NCI-H345 treated with DMSO at 0.1 percent for 48 hours (cell line): ENCODE results near the gene RICTOR.

Experiments used
- DNase-seq: peaks from one replicate; lab custom pipeline; 2025; ENCODE audit not compliant: unreplicated experiment; lab: John Stamatoyannopoulos, UW

The RICTOR gene

DNA sequence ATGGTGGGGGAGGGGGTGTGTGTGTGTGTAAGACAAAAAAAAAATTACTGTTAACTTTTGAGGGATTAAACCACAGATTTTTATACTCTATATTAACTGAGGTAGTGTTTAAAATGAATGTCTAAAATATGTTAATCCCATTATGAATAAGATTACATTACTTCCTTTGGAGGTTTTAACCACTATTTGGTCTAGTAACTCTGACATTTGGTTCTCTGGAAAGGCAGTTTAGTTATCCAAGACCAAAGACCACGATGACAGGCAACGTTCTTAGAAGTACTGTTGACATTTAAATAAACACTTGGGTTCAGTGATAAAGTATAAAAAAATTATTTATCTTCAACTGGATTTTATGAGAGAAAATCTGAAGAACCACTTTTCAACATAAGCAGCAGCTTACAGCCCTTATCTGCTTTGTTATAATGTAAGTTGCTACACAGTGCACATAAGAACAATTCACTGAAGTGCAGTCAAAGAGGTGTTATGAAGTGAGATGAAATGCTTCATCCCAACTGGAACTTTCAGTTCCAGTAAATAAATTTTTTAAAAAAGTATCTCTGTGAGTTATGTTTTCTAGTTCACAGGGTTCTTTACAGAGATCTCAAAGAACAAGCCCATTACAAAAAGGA is 133.9 kb downstream of the RICTOR start:
- DNase-seq, result no peak

GRCh38 chr5:38938973-38939372 is 135.2 kb downstream of the RICTOR start:
- DNase-seq, result no peak

DNA sequence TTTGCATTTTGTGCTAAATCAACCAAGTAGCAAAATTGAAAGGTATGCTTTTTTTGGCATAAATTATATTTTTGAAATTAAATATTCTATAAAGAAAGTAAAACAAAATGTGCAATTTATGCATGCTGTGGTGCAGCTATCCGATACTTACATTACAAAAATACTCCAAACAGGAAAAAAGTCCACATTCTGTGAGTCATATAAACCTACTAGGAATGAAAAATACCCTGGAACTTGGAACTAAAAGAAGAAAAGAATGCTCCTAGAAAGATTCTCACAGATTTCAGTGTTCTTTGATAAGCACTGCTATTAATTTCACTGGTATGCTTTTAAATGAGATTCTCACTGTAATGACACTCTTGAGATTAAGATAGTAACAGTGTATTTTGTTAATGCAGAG is 135.8 kb downstream of the RICTOR start:
- DNase-seq, result no peak

GRCh38 chr5:38936269-38936668 is 137.9 kb downstream of the RICTOR start:
- DNase-seq, result no peak

DNA sequence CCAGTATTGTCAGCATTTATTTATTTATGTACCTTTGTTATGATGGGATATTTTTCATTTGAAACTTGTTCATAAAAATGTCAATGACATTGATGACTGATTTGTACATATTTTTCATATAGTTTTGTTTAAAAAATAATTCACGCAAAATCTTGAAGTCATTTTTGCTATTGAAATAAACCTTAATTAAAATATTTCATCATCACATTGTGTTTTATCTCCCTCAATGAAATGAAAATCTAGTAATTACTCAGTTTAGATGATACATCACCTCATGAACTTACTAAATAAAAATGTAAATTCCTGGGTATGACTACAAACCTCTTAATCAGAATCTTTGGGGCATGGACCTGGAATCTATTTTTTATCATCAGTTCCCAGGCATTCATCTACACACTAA is 138.8 kb downstream of the RICTOR start:
- no peak for DNase-seq

DNA sequence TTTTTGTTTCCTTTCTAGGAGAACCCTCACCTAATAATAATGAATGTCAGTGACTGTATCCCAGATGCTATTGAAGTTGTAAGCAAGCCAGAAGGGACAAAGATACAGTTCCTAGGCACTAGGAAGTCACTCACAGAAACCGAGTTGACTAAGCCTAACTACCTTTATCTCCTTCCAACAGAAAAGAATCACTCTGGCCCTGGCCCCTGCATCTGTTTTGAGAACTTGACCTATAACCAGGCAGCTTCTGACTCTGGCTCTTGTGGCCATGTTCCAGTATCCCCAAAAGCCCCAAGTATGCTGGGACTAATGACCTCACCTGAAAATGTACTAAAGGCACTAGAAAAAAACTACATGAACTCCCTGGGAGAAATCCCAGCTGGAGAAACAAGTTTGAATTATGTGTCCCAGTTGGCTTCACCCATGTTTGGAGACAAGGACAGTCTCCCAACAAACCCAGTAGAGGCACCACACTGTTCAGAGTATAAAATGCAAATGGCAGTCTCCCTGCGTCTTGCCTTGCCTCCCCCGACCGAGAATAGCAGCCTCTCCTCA is 141.3 kb downstream of the RICTOR start:
- DNase-seq, result no peak

GRCh38 chr5:38931731-38932130 is 142.5 kb downstream of the RICTOR start:
- no peak for DNase-seq

GRCh38 chr5:38929838-38930237 is 144.4 kb downstream of the RICTOR start:
- DNase-seq, result no peak

DNA sequence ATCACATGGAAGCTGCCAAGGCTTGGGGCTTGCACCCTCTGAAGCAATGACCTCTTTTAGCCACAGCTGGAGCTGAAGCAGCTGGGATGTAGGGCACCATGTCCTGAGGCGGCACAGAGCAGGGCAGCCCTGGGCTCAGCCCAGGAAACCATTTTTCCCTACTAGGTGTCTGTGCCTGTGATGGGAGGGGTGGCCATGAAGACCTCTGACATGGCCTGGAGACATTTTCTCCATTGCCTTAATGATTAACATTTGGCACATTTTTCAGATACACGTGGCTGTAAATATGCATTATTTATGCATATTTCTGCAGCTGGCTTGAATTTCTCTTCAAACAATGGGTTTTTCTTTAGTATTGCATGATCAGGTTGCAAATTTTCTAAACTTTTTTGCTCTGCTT is 146.7 kb downstream of the RICTOR start:
- no peak for DNase-seq

DNA sequence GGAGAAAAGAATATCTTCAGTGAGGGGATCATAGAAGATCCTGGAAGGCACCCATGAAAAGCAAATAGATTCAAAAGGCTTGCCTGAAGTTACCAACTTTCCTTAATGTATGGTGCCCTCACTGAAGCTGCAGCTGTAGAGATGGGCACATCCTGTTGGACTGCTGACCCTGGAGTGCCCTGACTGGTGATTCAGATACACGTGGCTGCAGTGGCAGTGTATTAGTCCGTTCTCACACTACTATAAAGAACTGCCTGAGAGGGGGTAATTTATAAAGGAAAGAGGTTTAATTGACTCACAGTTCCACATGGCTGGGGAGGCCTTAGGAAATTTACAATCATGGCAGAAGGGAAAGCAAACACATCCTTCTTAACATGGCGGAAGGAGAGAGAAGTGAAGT is 148.1 kb downstream of the RICTOR start:
- DNase-seq, result no peak

DNA sequence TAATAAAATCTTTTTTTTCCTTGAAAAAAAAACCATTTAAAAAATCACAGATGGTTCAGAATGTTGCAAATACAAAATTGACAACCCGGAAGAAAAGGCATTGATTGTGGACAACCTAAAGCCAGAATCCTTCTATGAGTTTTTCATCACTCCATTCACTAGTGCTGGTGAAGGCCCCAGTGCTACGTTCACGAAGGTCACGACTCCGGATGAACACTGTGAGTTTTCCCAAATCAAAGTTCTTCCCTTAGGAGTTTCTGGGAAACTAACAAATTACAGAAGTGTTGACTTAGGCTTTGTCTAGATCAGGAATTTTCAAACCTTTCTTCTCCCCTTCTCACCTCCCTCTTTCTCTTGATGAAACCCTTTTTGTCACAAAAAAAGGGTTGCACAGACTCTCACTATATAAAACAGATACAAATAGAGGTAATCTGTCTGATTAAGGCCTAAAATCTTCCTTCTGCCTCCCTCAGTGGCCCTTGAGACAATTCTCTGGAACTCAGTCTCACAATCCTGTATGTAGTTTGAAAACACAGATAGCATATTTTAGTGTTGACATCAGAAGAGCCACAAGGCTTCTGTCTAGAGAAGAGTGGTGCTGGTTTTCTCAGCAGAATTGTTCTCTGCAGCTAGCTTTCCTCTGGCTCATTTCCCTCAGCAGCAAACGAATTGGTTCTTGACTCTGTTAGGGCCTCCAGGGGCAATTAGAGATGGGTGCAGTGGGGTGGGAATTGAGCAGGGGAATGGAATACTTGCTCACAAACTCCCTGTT is 148.9 kb downstream of the RICTOR start:
- DNase-seq, result no peak

DNA sequence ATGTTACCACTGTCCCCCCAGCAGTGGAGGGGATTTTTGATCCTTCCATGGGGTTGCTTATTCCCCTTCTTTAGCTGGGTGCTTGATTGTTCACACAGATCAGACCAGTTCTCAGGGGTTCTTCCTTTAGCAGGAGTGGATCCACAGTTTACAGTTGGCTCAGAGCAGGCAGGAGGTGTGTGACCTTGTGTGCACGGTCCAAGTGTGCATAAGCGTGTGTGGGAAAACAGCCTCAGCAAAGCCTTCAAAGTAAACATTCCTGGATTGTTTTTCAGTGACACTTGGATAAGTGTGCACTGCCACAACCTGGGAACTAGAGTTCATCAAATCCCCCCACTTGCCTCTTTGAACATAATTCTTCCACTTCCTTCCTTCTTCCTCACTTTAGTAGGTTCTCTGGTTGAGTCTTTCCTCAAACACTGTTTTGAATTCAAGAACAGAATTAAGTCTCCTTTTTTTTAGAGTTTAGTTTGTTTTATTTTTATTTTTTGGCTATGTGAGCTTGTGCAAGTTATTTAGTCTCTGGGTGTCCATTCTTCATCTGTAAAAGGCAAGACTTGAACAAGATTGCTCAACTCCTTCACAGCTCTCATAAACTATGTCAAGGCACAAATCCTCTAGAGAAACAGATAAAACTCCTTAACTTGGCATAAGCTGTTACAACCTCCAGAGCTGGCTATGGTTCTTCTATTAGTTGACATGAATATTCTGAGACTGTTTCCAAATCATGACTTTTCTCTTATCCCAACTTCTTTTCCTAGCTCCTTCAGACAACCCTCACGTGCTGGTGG is 150.3 kb downstream of the RICTOR start:
- DNase-seq, result no peak

- no peak for DNase-seq
Measured at GRCh38 chr5:38922199-38922598, 152.0 kb downstream of the RICTOR start.

DNA sequence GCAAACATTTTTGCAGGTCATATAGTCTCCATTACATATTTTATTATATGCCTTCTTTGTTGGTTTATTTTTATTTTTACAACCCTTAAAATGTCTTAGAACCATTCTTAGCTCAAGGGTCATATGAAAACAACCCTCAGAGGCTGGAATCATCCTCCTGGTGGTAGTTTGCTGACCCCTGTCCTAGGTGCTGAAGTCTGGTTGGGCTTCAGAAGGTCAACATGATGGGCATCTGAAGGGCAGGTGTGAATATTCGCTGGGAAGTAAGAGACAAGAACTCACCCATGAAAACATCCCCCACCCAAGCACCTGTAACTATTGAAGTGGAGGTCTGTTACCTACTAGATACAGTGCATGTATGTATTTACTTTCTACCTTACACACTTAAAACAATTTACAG is 153.0 kb downstream of the RICTOR start:
- DNase-seq, result no peak

DNA sequence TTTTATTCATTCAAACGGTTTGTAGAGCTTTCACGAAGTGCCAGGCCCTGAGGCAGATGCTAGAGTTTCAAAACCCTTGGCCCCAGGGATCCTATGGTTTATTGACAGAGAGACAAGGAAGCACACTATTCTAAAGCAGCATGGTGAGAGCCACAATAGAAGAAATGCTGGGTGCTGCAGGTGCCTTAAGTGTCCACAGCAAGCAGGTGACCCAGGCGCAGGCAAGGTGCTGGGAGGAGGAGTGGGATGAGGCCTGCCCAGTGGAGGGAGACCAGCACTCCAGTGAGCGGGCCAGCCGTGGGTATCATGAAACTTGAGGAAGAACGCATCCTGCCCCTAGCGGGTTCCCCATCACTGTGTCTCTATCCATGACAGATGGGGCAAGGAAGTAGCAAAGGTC is 157.4 kb downstream of the RICTOR start:
- peak; percentile 31 for DNase-seq

DNA sequence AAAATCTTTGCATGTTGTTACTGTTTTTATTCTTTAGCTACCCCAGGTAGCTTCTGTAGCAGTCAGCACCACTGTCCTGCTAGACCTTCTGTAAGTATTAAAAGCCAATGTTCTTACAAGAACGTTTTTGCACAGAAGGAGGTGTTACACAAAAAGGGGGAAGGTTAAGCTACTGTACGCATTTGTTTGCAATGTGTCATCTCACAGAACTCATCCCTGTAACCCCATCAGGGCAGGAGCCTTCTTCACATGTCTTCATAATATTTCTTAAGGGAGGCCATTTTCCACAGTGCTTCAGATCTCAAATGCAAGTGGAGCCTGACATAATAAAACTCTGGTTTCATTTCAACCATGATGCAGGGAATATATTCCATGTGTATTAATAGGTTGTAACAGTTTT is 160.5 kb downstream of the RICTOR start:
- DNase-seq, result no peak

DNA sequence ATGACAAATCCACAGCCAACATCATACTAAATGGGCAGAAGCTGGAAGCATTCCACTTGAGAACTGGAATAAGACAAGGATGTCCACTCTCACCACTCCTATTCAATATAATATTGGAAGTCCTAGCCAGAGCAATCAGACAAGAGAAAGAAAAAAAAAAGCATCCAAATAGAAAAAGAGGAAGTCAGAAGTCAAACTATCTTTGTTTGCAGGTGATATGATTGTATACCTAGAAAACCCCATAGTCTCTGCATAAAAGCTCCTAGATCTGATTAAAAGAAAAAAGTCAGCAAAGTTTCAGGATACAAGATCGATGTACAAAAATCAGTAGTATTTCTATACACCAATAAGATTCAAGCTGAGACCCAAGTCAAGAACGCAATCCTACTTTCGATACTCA is 162.3 kb downstream of the RICTOR start:
- no peak for DNase-seq

DNA sequence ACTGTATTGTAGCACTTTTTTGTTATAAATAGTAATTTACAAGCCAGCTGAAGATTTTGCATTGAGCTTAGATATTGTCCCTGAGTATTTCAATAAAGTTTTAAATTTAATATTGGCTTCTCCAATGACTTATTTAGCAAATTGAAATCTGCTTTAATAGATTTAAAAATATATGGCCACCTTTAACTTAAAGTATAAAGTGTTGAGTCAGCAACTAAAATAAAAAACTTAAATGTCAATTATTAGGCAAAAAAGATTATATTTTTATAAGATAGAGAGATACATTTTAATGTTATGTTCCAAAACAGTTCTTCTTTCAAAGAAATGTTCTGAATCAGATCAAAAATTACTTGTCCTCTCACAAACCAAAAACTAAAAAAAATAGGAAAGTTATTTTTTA is 167.7 kb downstream of the RICTOR start:
- DNase-seq, result no peak

DNA sequence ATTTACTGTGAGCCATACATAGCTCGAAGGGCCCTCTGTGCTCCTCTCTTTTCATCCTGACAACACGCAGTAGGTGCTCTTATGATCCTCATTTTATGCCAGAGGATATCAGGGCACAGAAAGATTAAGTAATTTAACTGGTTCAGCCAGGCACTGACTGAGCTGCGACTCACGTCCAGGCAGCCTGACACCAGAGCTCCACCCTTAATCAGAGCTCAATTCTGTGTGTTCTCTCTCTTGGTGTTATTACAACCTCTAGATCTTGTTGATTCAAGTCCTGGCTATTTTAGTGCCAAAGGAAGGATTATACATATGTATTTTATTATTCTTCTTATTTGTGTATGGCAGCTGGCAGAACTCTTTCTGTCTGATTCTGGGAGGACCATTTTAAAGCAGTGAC is 168.7 kb downstream of the RICTOR start:
- DNase-seq, result no peak

DNA sequence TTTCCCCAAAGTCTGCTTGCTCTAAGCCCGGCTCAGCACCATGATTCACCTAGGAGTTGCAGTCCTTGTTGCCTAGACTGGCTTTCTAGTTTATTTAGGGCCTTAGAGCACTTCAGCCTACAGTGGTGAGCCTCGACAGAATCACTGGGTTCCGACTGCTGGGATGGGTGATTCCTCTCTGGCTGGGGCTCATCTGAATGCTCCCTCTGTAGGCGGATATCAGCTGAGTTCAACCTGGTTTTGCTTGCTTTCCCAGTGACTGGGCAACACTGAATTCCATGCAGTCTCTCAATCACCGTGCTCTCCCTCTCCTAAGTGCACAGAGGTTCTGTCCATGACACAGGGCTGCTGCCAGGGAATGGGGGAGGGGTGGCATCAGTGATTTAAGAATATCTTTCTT is 174.3 kb downstream of the RICTOR start:
- DNase-seq, result no peak

DNA sequence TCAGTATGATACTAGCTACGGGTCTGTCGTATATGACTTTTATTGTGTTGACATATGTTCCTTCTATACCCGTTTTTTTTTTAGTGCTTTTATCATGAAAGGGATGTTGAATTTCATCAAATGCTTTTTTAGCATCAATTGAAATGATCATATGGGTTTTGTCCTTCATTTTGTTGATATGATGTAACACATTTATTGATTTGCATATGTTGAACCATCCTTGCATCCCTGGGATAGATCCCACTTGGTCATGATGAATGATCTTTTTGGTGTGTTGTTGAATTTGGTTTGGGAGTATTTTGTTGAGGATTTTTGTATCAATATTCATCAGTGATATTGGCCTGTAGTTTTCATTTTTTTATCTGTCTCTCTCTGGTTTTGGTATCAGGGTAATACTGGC is 177.4 kb downstream of the RICTOR start:
- DNase-seq, result no peak

GRCh38 chr5:38892363-38892762 is 181.8 kb downstream of the RICTOR start:
- DNase-seq, result no peak
